ENCODE results near the gene CADPS.

Gene CADPS

DNA sequence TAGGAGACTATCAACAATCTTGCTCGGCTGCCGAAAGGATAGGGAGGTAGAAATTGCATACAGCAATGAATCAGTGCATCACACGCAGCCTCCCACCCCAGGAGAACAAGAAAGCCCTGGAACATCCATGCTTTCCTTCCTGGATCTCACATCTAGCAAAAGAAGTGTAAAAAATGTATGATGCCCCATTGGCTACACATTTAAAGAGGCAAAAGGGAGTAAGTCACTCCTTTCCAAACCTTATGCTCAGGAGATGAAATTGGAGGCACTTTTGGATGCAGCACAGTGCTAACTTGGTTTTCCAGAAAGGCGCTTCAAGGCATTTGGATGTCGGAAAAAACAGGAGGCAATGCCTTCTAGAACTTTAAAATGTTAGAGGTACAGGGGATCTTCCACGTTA is 469.6 kb downstream of the CADPS start:
- DNase-seq: no peak

DNA sequence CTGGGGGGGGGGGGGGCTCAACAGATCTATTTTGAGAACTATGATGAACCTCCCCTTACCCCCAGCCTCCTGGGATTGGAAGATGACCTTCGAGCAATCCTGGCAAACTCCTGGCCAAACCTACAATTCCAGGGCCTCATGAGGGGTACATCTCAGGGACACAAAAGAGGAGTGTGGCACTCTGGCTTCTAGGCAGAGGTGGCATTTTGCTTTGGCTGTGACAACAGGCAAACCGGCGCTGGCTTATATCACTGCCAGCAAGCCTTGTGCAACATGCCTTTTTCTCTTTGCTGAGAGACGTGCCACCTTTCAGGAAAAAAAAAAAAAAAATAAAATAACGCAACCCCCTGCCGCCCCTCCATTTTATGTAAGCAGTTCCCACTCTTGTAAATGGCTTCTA is 470.1 kb downstream of the CADPS start:
- no peak for DNase-seq

DNA sequence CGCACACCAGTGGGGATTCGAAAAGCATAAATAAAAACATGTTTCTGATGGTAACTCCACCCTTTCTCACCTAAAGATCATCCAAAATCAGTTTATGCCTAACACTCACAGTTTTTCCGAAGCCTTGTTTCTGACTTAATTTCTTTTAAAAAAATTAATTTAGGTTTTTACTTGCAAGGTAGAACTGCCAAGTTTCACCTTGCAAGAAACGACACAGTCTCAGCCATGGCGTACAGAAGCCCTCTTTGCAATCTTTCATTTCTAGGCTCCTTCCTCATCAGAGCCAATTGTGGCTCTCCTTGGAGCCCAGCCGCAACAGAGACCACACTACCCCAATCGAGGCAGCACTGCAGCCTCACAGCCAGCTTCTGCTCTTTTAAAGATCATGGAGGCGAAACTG is 470.9 kb downstream of the CADPS start:
- no peak for DNase-seq

DNA sequence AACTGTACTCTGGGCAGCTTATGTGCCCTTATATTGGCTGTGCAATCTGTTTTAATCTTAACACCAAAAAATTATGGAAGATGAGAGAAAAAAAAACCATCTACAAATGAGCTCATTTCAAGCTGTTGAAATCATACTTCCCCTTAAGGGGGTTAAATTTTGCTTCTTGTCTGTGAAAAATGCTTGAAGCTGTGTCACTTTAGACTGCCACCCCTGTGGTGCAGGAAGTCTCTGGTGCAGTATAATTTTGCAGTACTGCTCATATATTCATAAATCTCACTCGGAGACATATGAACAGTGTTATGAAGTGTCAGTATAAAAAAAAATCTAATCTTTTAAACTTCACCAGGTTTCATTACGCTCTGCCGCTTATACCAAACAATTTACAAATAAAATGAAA is 471.5 kb downstream of the CADPS start:
- DNase-seq: no peak

DNA sequence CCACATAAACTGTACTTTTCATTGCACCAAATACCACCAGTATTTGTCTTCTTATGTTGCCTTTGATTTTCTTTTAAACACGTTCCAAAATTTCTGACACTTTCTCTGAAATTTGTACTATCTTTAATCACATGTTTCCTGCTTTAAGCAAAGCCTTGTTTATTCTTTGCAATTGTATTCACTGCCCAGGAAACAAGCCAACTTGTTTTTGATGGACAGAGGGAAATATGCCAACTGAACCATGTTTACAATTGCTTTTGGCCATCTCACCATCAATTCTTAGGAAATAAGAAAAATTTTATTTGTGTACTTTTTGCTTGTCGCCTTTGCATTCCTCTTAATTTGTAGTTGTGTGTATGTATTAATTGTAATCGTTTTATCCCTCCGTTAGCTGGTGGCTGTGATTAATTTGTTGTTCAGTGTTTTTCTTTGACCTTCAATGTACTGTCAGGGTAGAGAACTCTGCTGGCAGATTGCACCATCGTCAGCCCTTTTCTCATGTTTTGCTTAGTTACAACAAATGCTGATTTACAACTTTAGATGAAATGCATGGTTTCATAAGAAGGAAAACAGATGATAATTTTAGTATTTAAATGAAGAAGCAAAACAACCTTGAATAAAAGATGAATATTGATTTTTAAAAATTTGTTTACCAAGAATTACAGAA is 482.5 kb downstream of the CADPS start:
- DNase-seq: no peak

DNA sequence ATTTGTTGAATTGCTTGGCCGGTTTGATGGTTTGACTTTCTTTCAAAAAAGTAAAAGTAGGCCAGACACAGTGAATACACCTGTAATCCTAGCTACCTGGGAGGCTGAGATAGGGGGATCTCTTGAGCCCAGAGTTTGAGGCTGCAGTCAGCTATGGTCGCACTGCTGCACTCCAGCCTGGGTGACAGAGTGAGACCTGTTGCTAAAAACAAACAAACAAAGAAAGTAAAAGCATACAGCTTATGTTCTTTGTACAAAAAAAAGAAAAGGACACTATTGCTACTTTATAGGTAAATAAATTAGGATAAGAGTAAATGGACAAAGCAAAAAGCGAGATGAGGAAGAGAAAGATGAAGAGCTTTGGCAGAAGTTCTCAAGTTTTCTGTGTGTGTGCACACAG is 488.0 kb downstream of the CADPS start:
- no peak for DNase-seq

GRCh38 chr3:62379321-62379798 is 495.9 kb downstream of the CADPS start:
- no peak for DNase-seq

GRCh38 chr3:62378921-62379320 is 496.3 kb downstream of the CADPS start:
- no peak for DNase-seq

GRCh38 chr3:62378311-62378789 is 496.9 kb downstream of the CADPS start:
- no peak for DNase-seq

GRCh38 chr3:62376906-62377877 is 498.0 kb downstream of the CADPS start:
- no peak for DNase-seq

GRCh38 chr3:62376454-62376720 is 498.8 kb downstream of the CADPS start:
- DNase-seq: no peak

DNA sequence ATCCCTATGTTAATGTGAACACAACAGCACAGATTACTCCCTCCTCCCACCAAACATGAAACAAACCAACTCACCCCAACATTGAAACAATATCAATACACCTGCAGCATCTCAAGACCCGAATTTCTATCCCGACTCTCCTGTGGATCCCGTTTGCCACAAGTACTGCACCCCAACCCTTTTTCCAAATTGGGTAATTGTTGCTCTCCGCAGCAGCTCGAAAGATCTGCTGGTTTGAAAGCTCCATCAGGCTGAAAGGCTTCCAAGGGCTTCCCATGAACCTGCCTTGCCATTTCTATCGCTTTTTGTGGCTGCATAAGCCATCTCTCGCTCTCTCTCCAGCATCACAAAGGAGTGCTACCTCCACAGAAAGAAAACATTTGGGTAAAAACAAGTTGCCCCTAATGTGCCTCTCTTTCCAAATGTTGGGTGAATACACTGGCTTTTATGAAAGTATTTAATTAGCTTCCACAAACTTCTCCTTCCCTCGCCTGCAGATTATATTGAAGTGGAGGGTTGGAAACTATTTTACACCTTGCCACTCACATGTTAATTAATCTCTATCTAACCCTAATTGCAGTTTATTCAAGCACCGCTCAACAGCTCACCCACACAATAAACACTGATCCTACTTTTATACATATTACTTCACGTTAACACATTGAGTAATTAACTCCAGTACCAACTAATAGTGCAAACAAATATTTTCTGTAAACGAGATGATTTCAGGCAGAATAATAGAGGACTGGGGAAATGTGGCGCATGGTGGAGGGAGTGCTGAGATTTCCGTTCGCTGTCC is 499.4 kb downstream of the CADPS start:
- no peak for DNase-seq

GRCh38 chr3:62374341-62375218 is 500.6 kb downstream of the CADPS start:
- no peak for DNase-seq

- no peak for DNase-seq
These were observed 501.4 kb downstream of the CADPS start for GRCh38 chr3:62373714-62374333.

- no peak for DNase-seq
These were observed 502.0 kb downstream of the CADPS start, which contains the start of gene FEZF2 for GRCh38 chr3:62373215-62373614. Gene FEZF2 (minus strand): TSS chr3:62373550. CDS start chr3:62372868, 682 bp downstream.

DNA sequence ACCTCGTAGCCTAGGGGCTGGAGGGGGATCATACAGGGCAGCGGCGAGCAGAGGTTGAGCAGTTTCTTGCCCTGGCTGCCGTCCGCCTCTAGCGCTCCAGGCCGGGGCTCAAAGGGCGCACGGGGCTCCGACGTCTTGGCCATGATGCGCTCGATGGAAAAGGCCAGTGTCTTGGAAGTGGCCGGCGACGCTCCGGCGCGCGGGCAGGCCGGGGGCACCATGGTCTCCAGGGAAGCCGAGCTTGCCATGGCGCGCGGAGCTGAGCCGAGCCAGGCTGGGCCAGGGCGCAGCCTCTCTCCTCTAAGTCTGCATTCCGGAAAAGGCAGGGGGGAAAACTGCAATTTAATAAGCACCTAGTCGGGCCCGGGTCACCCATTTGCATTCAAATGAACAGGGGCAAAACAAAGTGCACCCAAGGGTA is 502.6 kb downstream of the CADPS start:
- no peak for DNase-seq

GRCh38 chr3:62371720-62372591 is 503.3 kb downstream of the CADPS start:
- DNase-seq: no peak

- no peak for DNase-seq
These were observed 504.1 kb downstream of the CADPS start for GRCh38 chr3:62370858-62371719.

DNA sequence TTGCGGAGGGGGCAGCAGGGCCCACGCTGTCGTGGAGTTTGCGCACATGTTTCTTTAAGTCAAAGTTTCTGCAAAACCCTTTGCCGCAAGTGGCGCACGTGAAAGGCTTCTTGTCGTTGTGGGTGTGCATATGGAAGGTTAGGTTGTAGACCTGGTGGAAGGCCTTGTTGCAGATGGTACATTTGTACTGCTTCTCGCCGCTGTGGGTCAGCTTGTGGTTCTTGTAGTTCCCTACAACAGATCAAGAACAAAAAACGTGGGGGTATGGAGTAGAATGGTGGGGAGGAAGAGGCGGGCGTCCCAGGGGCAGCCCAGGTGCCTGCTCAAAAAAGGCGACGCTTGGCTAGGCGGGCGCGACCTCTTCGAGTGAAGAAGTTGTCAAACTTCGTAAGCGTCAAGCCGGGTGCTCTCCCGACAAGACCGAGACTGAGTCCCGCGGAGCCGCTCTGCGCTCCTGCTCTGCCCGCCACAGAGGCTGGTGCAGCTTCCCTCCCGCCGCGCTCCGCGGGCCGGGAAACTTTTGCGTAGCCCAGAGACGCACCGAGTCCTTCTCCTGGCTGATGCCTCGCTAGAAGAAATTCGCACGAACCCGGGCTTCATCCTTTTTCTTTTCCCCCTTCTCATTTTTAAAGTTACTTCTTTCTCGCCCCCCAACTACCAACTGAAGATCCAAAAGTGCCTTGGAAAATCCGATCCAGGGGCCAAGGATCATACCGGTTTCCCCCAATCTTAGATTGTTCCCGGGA is 504.9 kb downstream of the CADPS start:
- no peak for DNase-seq
